PFSK-1 (cell line): Measurements from ENCODE around the gene ABLIM2.

Experiments
- FOXP2 ChIP-seq: optimal IDR thresholded peaks from 2 replicates; pipeline ENCODE3; 2011; ENCODE audit warnings: borderline replicate concordance, control low read depth, inconsistent platforms; ENCODE audit not compliant: insufficient read depth; ENCODE audit errors: extremely low read length, extremely low read depth
- POLR2AphosphoS5 ChIP-seq: IDR thresholded peaks from 2 replicates; pipeline ENCODE4 v1.6.1; 2012; ENCODE audit warnings: low read depth, mild to moderate bottlenecking, control low read depth, low read length, moderate library complexity
- REST ChIP-seq, 2 experiments: IDR thresholded peaks; 2 replicates each; pipeline versions ENCODE4 v1.6.1 to v1.8.0; 2011 to 2012; ENCODE audit warnings: low read depth in 2 of 2, low read length in 2 of 2, control low read depth in 1 of 2, inconsistent platforms in 1 of 2, mild to moderate bottlenecking in 1 of 2, moderate library complexity in 1 of 2; ENCODE audit not compliant: insufficient read depth in 1 of 2
- SIN3A ChIP-seq: IDR thresholded peaks from 2 replicates; pipeline ENCODE4 v1.6.1; 2012; ENCODE audit warnings: mild to moderate bottlenecking, low read length, moderate library complexity, borderline replicate concordance; ENCODE audit not compliant: insufficient read depth
- TAF1 ChIP-seq: IDR thresholded peaks from 2 replicates; pipeline ENCODE4 v1.6.1; 2012; ENCODE audit warnings: low read length, control low read depth, borderline replicate concordance; ENCODE audit not compliant: insufficient read depth

Gene ABLIM2

DNA sequence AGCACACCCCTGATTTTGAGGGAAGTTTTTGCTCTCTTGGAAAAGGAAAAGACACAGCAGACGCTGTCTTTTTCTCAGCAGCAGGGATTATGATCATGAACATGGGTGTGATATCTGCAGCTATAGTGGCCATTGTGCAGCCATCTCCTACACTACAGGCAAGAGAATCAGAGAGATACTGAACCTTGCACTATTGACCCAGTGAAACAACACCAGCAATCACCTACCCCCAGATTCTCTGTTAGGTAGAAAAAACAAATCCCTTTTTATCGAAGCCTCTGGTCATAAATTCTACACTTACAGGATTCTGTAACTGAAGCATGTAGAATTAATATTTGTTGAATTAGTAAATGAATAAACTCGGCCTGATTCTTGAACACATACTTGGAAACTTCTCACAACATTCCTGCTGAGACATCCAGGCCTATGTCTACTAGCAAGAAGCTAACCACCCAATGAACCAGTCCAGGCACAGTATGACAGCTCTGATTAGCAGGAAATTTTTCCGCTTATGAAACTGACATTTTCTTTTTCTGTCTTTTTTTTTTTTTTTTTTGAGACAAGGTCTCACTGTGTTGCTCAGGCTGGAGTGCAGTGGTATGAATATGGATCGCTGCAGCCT lies 213.9 kb downstream of the ABLIM2 start:
- TF ChIP-seq TAF1 (no peak), FOXP2 (no peak), POLR2AphosphoS5 (no peak), REST (IDR thresholded peaks at IDR 0.05; ENCODE audit: insufficient read depth in 1 of 2, low read depth in 2 of 2, low read length in 2 of 2) (no peak), SIN3A (no peak)

- no peak for TF ChIP-seq REST (IDR thresholded peaks at IDR 0.05; ENCODE audit: insufficient read depth in 1 of 2, low read depth in 2 of 2, low read length in 2 of 2)
- TF ChIP-seq SIN3A, result no peak
- no peak for TF ChIP-seq TAF1
- TF ChIP-seq POLR2AphosphoS5, result no peak
- TF ChIP-seq FOXP2, result no peak
These were observed 215.4 kb downstream of the ABLIM2 start for GRCh38 chr4:7943211-7943610.

DNA sequence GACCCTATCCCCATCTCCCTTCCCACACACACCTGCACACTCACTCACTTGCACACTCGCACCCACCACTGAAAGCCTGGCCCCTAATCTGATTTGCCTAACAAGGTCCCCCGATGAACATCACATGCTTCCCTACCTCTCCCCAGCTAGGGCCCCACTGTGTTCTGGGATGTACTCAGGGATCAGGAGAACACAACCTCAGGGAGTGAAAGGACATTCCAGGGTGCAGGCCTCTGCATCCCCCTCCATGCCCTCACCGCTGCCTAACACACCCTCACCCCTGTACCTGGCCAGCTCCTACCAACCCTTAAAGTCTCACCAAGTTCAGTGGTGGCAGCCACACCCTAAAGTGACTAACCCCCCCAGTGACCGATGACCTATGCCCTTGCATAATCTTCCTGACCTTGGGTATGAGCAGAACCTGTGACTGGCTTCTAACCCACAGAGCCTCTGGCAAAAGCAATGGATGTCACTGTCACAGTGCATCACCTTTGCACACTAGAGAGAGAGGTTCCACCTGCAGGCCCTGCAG lies 216.6 kb downstream of the ABLIM2 start:
- TF ChIP-seq TAF1 (no peak), FOXP2 (no peak), SIN3A (no peak), REST (IDR thresholded peaks at IDR 0.05; ENCODE audit: insufficient read depth in 1 of 2, low read depth in 2 of 2, low read length in 2 of 2) (no peak), POLR2AphosphoS5 (no peak)

GRCh38 chr4:7941111-7941964 lies 217.3 kb downstream of the ABLIM2 start:
- TF ChIP-seq REST (IDR thresholded peaks at IDR 0.05; ENCODE audit: insufficient read depth in 1 of 2, low read depth in 2 of 2, low read length in 2 of 2), result no peak
- no peak for TF ChIP-seq SIN3A
- TF ChIP-seq POLR2AphosphoS5, result no peak
- no peak for TF ChIP-seq FOXP2
